GM18517 (cell line): ENCODE measurements around the gene PLP2.
"Not testable (repeated sequence)": the region's sequence is repeated elsewhere in the genome, so short reads cannot be mapped to it uniquely, and the experiment has no call there.

ENCODE experiments used
- ATAC-seq: cut with Tn5 transposase; IDR thresholded peaks from one replicate; pipeline ENCODE4 v1.9.1; 2021; ENCODE audit warnings: mild to moderate bottlenecking, moderate library complexity; ENCODE audit not compliant: unreplicated experiment

The PLP2 gene

GRCh38 chrX:49163555-49164419 lies 7.9 kb upstream of the PLP2 start:
- ATAC-seq, result peak; percentile 45

- no peak for ATAC-seq
Measured at GRCh38 chrX:49164589-49165360, 6.9 kb upstream of the PLP2 start.

- ATAC-seq, result peak; percentile 52
Measured at GRCh38 chrX:49165901-49166881, 5.5 kb upstream of the PLP2 start.

GRCh38 chrX:49166914-49167739 lies 4.6 kb upstream of the PLP2 start:
- ATAC-seq, result peak; percentile 16

- no peak for ATAC-seq
Measured at GRCh38 chrX:49167740-49168108, 4.0 kb upstream of the PLP2 start.

- peak; percentile 63 for ATAC-seq
Measured at GRCh38 chrX:49172280-49172780, 632 bp downstream of the PLP2 start.

- ATAC-seq, result not testable (repeated sequence)
Measured at GRCh38 chrX:49173544-49173943, 1.8 kb downstream of the PLP2 start.

- no peak for ATAC-seq
Measured at GRCh38 chrX:49174723-49175122, 3.0 kb downstream of the PLP2 start.

GRCh38 chrX:49175435-49176274 lies 4.0 kb downstream of the PLP2 start:
- ATAC-seq, result no peak

GRCh38 chrX:49176421-49177326 lies 5.0 kb downstream of the PLP2 start:
- no peak for ATAC-seq

- no peak for ATAC-seq
Measured at GRCh38 chrX:49177338-49177833, 5.7 kb downstream of the PLP2 start.

GRCh38 chrX:49177873-49178480 lies 6.3 kb downstream of the PLP2 start:
- ATAC-seq, result no peak

GRCh38 chrX:49178537-49178936 lies 6.8 kb downstream of the PLP2 start:
- no peak for ATAC-seq

GRCh38 chrX:49179358-49179757 lies 7.7 kb downstream of the PLP2 start:
- no peak for ATAC-seq

- no peak for ATAC-seq
Measured at GRCh38 chrX:49183701-49184281, 12.1 kb downstream of the PLP2 start.

GRCh38 chrX:49184294-49185281 lies 12.9 kb downstream of the PLP2 start:
- no peak for ATAC-seq
